H9 (cell line): ENCODE results near the gene CDK6. TPM values are rescaled to one million over a fixed set of nuclear protein-coding genes. Genes with fewer than 3 reads are reported as not detected.
A peak's percentile ranks its signal among the peaks of the same experiment; 100 is the strongest.

Source experiments
- DNase-seq: peaks from one replicate; pipeline ENCODE4 v3.0.0-alpha.2; 2017
- H2AFZ ChIP-seq: one replicate; pipeline ENCODE4 v1.6.1; 2013; ENCODE audit warnings: mild to moderate bottlenecking, low read length, control low read depth, moderate library complexity
- H2AK5ac ChIP-seq: 2 replicates; pipeline ENCODE4 v1.6.1; 2013; ENCODE audit warnings: low read length, control low read depth, mixed read lengths; ENCODE audit not compliant: insufficient read length
- H2BK120ac ChIP-seq: one replicate; pipeline ENCODE4 v1.6.1; 2013; ENCODE audit warnings: low read depth, mild to moderate bottlenecking, low read length, control low read depth, inconsistent platforms; ENCODE audit not compliant: poor library complexity, severe bottlenecking
- H2BK12ac ChIP-seq: 2 replicates; pipeline ENCODE4 v1.6.1; 2013; ENCODE audit warnings: low read length, control low read depth, mixed read lengths, low read depth; ENCODE audit not compliant: insufficient read length
- H2BK15ac ChIP-seq: 2 replicates; pipeline ENCODE4 v1.6.1; 2013; ENCODE audit warnings: low read depth, low read length, control low read depth
- H2BK20ac ChIP-seq: one replicate; pipeline ENCODE4 v1.6.1; 2013; ENCODE audit warnings: low read depth, mild to moderate bottlenecking, low read length, control low read depth, inconsistent platforms; ENCODE audit not compliant: poor library complexity, severe bottlenecking
- H2BK5ac ChIP-seq: 2 replicates; pipeline ENCODE4 v1.6.1; 2013; ENCODE audit warnings: low read length, control low read depth, mixed read lengths; ENCODE audit not compliant: insufficient read length
- H3K14ac ChIP-seq: 2 replicates; pipeline ENCODE4 v1.6.1; 2013; ENCODE audit warnings: low read length, control low read depth; ENCODE audit not compliant: insufficient read depth
- H3K18ac ChIP-seq: 2 replicates; pipeline ENCODE4 v1.6.1; 2013; ENCODE audit warnings: low read depth, mild to moderate bottlenecking, mixed read lengths, low read length, control low read depth; ENCODE audit not compliant: insufficient read length
- H3K23ac ChIP-seq: 2 replicates; pipeline ENCODE4 v1.6.1; 2013; ENCODE audit warnings: low read length, control low read depth, mixed read lengths, low read depth; ENCODE audit not compliant: insufficient read length
- H3K23me2 ChIP-seq: 2 replicates; pipeline ENCODE4 v1.6.1; 2013; ENCODE audit warnings: low read depth, mild to moderate bottlenecking, mixed read lengths, low read length, control low read depth; ENCODE audit not compliant: insufficient read length, poor library complexity, severe bottlenecking
- H3K27ac ChIP-seq: 2 replicates; pipeline ENCODE4 v1.5.1; 2013; ENCODE audit warnings: low read length, control low read depth, mixed read lengths, low read depth; ENCODE audit not compliant: insufficient read length
- H3K27me3 ChIP-seq: 2 replicates; pipeline ENCODE4 v1.6.1; 2013; ENCODE audit warnings: low read length, control low read depth, inconsistent platforms; ENCODE audit not compliant: insufficient read depth
- H3K4ac ChIP-seq: 2 replicates; pipeline ENCODE4 v1.6.1; 2013; ENCODE audit warnings: low read depth, mild to moderate bottlenecking, control low read depth, inconsistent platforms, low read length, moderate library complexity
- H3K4me1 ChIP-seq: 2 replicates; pipeline ENCODE4 v1.6.1; 2013; ENCODE audit warnings: low read length, control low read depth, inconsistent platforms; ENCODE audit not compliant: insufficient read depth
- H3K4me2 ChIP-seq: 2 replicates; pipeline ENCODE4 v1.6.1; 2013; ENCODE audit warnings: low read length, control low read depth, mixed read lengths; ENCODE audit not compliant: insufficient read length, insufficient read depth
- H3K56ac ChIP-seq: 2 replicates; pipeline ENCODE4 v1.6.1; 2013; ENCODE audit warnings: low read depth, mild to moderate bottlenecking, mixed read lengths, low read length, control low read depth; ENCODE audit not compliant: insufficient read length
- H3K79me1 ChIP-seq: 2 replicates; pipeline ENCODE4 v1.6.1; 2013; ENCODE audit warnings: low read depth, mild to moderate bottlenecking, moderate library complexity, low read length, control low read depth, inconsistent platforms; ENCODE audit not compliant: insufficient read depth, poor library complexity, severe bottlenecking
- H3K79me2 ChIP-seq: 2 replicates; pipeline ENCODE4 v1.6.1; 2013; ENCODE audit warnings: low read length, control low read depth, inconsistent platforms; ENCODE audit not compliant: insufficient read depth
- H3K9ac ChIP-seq: 2 replicates; pipeline ENCODE4 v1.6.1; 2013; ENCODE audit warnings: low read length, control low read depth, mixed read lengths; ENCODE audit not compliant: insufficient read length; ENCODE audit errors: extremely low read depth
- H3K9me3 ChIP-seq: one replicate; pipeline ENCODE4 v1.6.1; 2013; ENCODE audit warnings: low read depth, low read length, inconsistent platforms; ENCODE audit not compliant: control insufficient read depth
- H3T11ph ChIP-seq: one replicate; pipeline ENCODE4 v1.6.1; 2013; ENCODE audit warnings: mild to moderate bottlenecking, low read length, control low read depth, inconsistent platforms
- H4K20me1 ChIP-seq: one replicate; pipeline ENCODE4 v1.6.1; 2013; ENCODE audit not compliant: control insufficient read depth, insufficient read length, insufficient read depth
- H4K5ac ChIP-seq: 2 replicates; pipeline ENCODE4 v1.6.1; 2013; ENCODE audit warnings: low read depth, mild to moderate bottlenecking, mixed read lengths, low read length, control low read depth; ENCODE audit not compliant: insufficient read length
- H4K8ac ChIP-seq: replicated peaks from 2 replicates; pipeline ENCODE4 v1.6.1; 2013; ENCODE audit warnings: low read length, control low read depth, mixed read lengths, low read depth; ENCODE audit not compliant: insufficient read length
- H4K91ac ChIP-seq: 2 replicates; pipeline ENCODE4 v1.6.1; 2013; ENCODE audit warnings: low read depth, mild to moderate bottlenecking, moderate library complexity, mixed read lengths, low read length, control low read depth; ENCODE audit not compliant: insufficient read length
- H3K27ac Mint-ChIP-seq, 3 experiments: 2 replicates in 2 of 3; 3 replicates in 1 of 3; pipeline ENCODE4 v1.8.0; 2020 to 2021; ENCODE audit warnings: mixed read lengths in 3 of 3, mild to moderate bottlenecking in 1 of 3, moderate library complexity in 1 of 3
- H3K27me3 Mint-ChIP-seq: 2 replicates; pipeline ENCODE4 v1.8.0; 2021; ENCODE audit warnings: low read depth, mild to moderate bottlenecking, moderate library complexity, mixed read lengths
- H3K36me3 Mint-ChIP-seq, 3 experiments: 2 replicates in 2 of 3; 3 replicates in 1 of 3; pipeline ENCODE4 v1.8.0; 2020 to 2021; ENCODE audit warnings: low read depth in 3 of 3, mixed read lengths in 3 of 3; ENCODE audit not compliant: insufficient read depth in 1 of 3
- H3K4me1 Mint-ChIP-seq, 2 experiments: 2 replicates each; pipeline ENCODE4 v1.8.0; 2020; ENCODE audit warnings: mixed read lengths in 2 of 2
- H3K4me3 Mint-ChIP-seq, 2 experiments: 2 replicates in 1 of 2; 3 replicates in 1 of 2; pipeline ENCODE4 v1.8.0; 2020 to 2021; ENCODE audit warnings: mild to moderate bottlenecking in 2 of 2, mixed read lengths in 2 of 2, moderate library complexity in 1 of 2
- H3K9me3 Mint-ChIP-seq, 2 experiments: 2 replicates in 1 of 2; 3 replicates in 1 of 2; pipeline ENCODE4 v1.8.0; 2020; ENCODE audit warnings: mild to moderate bottlenecking in 2 of 2, mixed read lengths in 2 of 2, moderate library complexity in 1 of 2
- CTCF ChIP-seq: fragments of 200-600 bp; sonication (generic); conservative IDR thresholded peaks from 3 replicates; pipeline ENCODE4 v1.8.0; 2021; ENCODE audit warnings: antibody characterized with exemption, mild to moderate bottlenecking
- WGBS: extraction: QIAGEN DNeasy Blood & Tissue Kit; methylation state at CpG from one replicate; pipeline ENCODE4 v1.1.7; 2013; ENCODE audit warnings: missing lambda C conversion rate, low lambda C conversion rate, mixed read lengths; ENCODE audit not compliant: insufficient read length; ENCODE audit errors: extremely low coverage; 5-methylcytosine and 5-hydroxymethylcytosine counted together
- total RNA-seq: library from RNA; stranded (reverse); gene quantifications from 2 replicates; pipeline ENCODE4 v1.2.1, GENCODE V29; 2021

CDK6 gene
- total RNA-seq, 1 experiment from 2014 or later = 30.0 TPM

- Histone ChIP-seq H2AK5ac (no peak overlapping the region), H4K91ac (no peak overlapping the region), H3K4ac (no peak overlapping the region), H3K79me2 (no peaks in the 10 kb centered on the region), H3K23ac (no peak overlapping the region), H3T11ph (no peak overlapping the region), H2BK120ac (peak overlapping the region; percentile 23), H2AFZ (no peak overlapping the region), H3K79me1 (no peaks in the 10 kb centered on the region), H3K23me2 (no peaks in the 10 kb centered on the region), H4K20me1 (no peaks in the 10 kb centered on the region), H3K9me3 (no peaks in the 10 kb centered on the region), H2BK20ac (no peak overlapping the region), H3K18ac (no peak overlapping the region), H3K4me2 (no peak overlapping the region), H4K8ac (no peak overlapping the region), H3K4me1 (no peaks in the 10 kb centered on the region), H2BK15ac (no peak overlapping the region), H2BK5ac (no peak overlapping the region), H3K9ac (no peak overlapping the region), H3K14ac (no peak overlapping the region), H4K5ac (no peak overlapping the region), H3K27me3 (no peaks in the 10 kb centered on the region), H3K56ac (no peak overlapping the region), H3K27ac (no peak overlapping the region), H2BK12ac (no peak overlapping the region)
- TF ChIP-seq CTCF = no peak
- Mint-ChIP-seq H3K36me3 (peaks cover 0 to 5% (median 5%) of the 10 kb centered on the region in 3 experiments; a peak in 4 of 7 replicates), H3K27me3 (no peaks in the 10 kb centered on the region; the same call in 1 of the 2 replicates), H3K4me1 (peaks cover 7 to 11% of the 10 kb centered on the region in 2 experiments), H3K9me3 (no peaks in the 10 kb centered on the region), H3K4me3 (no peak overlapping the region), H3K27ac (peak overlapping the region in 1 of 3 experiments; percentile 26; a peak in 2 of 7 replicates)
- WGBS = no CpG with 5 or more reads among the region's 5 CpGs
- DNase-seq = no peak
Measured at GRCh38 chr7:92614660-92615174, 221.7 kb downstream of the CDK6 start.
